GM21390 (cell line): ENCODE results near the gene KCNIP4.

Experiments used
- ATAC-seq: cut with Tn5 transposase; IDR thresholded peaks from one replicate; pipeline ENCODE4 v1.9.1; 2021; ENCODE audit not compliant: unreplicated experiment

The KCNIP4 gene

GRCh38 chr4:20696815-20697214 lies 1251.8 kb downstream of the KCNIP4 start:
- ATAC-seq = no peak

DNA sequence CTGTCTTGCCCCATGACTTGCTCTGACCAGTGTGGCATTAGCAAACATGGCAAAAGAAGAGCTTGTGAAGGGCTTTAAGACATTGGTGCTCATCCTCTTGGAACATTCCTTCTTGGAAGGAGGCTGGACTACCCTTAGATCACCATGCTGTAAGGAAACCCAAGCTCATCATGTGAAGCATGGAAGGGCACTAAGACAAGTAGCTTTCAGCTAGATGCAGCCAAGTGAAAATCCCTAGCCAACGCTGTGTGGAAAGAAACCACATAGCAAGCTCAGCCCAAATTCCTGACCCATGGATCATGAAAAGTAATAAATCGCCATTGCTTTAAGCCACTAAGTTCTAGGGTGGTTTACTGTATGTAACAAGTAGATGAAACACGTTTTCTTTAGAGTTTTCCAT lies 1260.7 kb downstream of the KCNIP4 start:
- no peak for ATAC-seq

DNA sequence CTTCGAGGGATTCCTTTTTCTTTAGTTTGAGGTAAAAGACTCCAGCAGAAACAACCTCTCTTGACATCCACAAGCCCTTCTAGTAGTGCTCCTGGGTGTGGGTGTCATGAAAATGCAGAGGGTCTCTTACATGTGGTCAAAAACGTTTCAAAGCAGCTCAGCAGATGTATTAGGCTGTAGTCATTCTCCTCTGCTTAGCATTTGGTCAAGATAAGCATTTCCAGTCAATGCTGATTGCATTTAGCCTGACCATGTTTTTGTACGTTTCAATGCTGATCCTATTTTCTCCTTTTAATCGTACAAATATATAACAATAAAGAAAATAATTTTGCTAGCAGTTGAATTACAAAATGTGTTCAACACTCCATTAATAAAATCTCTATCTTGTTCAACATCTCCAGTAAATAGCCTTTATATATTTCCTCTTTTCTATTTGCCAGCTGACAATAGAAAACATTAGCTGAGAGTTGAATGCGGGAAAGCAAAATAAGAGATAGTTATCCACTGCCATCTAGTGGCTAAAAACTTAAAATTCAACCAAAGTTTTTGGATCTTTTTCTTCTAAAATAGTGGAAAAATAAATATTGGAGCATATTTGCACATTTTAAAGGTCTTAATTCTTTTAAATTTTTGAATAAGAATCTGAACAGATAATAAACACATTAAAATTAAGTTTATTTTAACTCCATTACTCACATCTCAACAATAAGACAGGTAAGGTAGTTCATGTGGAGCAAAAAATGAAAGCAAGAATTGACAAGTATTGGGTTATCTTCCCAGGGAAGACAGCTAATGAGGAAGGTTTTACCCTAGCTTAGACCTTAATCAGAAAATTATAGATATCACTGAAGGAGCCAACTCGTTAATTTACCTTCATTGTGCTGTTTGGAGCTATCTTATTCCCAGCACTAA lies 1263.5 kb downstream of the KCNIP4 start:
- no peak for ATAC-seq

DNA sequence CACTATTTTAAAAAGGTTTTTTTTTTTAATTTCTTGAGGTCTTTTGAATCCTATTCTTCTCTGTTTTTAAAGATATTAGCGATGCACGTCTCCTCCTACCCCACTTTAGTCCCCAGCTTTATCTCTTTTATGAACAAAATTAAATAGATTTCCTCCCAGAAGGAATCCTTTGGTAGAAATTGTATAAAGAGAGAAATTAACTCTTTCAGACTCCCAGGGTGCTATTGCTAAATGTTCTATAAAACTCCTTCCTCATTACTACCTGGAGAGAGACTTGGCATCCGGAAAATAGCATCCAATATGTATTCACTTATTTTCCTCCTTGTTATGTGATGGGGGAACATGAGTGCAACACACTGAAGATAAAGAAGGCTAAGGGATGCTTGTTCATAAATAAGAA lies 1264.8 kb downstream of the KCNIP4 start:
- ATAC-seq = no peak

DNA sequence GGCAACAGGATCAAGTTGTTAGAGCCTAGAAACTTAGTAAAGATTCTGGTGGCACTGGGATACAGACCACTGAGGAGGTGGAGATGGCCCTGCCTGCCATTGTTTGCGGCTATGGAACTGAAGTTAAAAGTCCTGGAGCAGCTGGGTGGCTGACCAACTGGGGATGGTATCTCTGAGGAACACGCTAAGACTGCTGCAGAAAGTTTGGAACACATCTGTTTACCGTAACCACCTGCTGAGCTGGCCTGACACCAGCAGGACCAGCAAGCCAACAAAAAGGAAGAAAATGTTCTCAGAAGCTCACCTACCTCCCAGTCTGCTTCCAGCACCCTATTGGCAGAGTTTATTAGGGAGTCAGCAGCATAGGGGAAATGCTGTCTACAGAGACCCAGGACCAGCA lies 1265.7 kb downstream of the KCNIP4 start:
- ATAC-seq = no peak

GRCh38 chr4:20681271-20681670 lies 1267.3 kb downstream of the KCNIP4 start:
- no peak for ATAC-seq

DNA sequence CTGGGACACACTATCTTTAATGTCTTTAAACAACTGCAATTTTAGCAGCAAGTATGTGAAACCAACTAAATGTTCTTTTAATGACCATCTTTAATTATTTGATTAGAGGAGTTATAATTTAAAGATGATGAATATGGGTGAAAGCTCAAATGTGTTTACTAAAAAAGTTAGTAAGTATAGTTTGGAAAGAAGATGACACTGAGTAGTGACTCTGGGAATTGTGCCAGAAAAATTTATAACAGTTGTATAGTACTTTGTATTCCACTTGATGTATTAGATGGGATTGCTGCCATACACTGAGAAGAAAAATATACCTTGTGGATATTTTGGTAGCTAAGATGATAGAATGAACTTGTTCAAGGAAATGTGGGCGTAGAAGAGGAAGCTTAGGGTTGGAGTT lies 1267.8 kb downstream of the KCNIP4 start:
- ATAC-seq = no peak

GRCh38 chr4:20679951-20680350 lies 1268.6 kb downstream of the KCNIP4 start:
- no peak for ATAC-seq
